ENCODE data around the gene CAMK2B.

Gene CAMK2B

DNA sequence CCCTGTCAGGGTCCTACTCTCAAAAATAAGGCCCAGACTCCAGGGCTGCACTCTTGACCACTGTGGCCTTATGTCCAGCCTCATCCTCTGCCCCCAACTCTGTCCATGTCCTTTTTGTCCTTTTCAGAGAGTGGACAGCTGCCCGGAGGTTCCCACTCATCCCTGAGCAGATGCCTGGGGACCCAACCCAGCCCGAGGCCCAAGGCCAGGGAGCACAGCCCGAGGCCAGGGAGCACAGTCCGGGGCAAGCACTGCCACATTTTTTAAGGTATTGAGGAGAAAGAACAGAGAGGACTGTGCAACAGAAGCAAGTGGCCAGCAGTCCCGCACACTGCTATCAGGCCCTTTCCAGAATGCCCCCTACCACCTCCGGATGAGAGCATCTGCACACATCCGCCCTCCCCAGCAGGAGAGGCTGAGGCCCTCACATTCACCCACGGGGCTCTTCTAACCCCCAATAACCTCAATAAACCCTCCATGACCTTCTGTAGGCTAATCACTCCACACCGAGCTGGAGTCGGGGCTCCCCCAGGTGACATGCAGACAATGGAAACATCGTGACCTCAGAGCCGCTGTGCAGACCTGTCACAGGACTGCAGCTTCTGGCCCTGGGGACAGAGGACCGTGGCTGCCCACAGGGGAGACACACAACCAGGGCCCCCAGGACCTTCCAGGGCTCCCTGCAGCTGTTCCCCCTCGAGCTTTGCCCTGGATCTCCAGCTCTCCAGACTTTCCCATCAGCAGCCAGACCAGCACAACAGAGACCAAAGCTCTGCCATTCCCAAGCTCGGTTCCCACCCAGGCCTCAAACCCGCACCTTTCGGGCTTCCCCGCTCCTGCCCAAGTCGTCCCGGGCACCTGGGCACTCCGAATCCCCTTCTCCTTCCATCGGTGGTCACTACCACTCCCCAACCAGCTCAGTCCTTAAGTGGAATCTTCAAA is 51.4 kb downstream of the CAMK2B start:
- DNase-seq, result no peak

DNA sequence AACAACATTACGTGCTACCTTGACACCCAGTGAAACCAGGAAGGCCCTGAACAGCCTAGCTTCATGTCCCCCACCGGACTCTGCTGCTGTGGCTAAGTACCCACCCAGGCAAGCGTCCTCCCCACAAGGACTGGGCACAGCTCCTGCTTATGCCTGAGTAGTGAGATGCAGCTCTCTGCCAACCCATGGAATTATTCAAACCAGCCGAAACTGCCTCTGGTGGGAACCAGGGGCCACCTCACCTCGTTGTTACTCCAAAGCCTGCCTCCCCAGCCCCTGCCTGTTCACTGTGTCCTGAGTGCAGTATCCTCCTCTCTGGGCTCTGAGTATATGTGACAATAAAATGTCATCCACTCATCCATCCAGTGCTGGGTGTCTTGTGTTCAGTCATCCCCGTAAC is 52.4 kb downstream of the CAMK2B start:
- no peak for DNase-seq

DNA sequence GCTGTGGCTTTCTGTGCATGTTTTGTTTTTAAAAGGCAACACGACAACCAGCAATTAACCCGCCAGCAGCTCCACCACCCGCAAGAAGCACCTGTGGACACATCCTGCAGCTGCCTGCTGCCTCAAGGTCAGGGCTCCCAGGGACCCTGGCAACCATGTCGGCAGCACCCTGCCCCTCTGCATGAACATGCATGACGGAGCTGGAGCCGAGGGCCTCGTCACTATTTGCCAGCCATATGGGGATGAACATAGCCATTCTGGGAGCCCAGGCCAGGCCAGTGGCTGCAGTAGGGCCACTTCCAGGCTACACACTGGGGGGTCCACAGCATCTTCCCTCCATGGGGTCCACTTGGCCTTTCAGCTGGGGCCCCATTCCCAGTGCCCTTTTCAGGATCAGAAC is 52.9 kb downstream of the CAMK2B start:
- no peak for DNase-seq

DNA sequence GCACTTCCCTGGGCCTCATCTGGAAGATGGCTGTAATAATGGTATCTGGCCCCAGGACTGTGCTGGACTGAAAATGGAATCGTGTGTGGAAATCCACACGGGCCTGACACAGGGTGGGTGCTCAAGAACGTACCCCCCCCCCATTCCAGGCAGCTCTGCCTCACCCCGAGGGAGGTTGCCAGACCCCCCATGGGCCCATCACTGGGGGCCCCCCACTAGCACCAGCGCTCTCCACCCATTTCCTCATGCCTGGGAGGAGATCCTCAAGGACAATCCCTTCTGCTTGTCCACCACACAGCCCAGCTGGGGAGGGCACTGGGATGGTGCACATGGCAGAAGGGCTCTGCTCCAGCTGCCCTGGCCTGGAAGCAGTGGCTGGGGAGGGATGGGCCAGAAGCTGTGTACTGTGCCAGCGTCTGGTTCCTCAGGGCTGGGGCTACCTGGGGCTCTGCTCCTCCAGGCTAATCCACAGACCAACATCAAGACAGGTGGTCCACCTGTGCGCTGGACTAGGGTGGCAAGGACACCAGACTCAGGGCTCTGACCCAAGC is 55.4 kb downstream of the CAMK2B start:
- DNase-seq, result no peak

DNA sequence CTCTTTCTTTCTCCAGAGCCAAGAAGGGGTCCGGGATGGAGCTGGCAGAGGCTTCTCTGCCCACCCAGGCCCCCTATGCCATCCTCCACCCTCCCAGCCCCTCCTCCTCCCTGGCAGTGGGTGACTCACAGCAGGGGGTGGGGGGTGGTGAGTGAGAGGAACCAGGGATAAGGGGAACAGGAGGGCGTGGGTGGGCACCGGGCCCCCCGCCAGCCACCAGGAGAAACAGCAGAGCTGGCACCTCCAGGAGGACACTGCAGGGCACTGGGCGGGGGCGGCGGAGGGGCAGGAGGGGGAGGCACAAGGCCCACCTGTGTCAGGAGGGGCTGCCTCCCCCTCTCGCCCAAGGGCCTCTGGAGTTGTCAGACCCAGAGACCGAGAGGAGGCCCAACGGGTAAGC is 56.0 kb downstream of the CAMK2B start:
- DNase-seq, result no peak

DNA sequence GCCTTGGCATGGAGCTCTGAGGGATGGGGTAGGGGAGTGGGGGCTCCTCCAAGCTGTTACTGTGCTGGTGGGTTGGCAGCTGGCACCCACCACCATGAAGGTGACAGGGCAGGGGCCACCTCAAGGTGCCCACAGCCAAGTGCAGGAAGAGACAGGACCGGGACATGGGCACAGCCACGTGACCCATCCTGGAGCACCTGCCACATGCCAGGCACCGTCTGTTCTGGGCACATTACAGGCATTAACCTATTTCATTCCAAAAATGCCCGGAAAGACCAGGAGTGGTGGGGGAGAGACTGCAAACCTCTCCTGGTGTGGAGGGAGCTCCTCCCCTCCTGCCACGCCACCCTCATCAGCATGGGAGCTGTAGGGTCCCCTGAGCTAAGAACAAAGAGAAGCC is 56.7 kb downstream of the CAMK2B start:
- no peak for DNase-seq

DNA sequence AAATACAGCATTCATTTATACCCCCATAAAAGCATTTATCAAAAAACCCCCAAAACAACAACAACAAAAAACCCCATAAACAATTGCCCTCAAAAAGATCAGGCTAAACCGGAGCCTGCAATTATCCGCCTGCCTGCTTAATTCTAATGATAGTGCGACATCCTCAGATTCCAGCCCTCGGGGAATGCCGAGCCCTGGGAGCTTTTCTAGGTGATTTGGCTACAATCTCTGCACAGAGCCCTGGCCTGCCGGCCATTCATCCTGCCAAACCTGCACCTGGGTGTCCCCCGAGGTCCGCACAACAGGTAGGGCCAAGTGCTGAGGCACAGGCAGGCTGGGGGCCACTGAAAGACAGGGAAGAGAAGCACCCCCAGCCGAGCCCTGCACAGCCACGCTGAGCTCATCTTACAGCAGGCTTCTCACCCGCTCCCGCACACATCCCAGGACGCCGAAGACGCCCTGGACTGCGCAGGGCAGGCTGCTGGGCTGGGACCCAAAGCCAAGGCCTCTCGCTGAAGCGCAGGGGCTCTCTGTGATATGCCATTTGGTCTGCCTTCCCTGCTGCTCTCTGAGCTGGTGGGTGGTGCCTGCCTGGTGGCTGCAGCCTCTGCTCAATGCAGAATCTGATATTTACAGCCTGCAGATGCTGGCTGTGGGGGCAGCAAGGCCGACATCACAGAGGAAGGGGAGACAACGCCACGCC is 57.5 kb downstream of the CAMK2B start:
- DNase-seq, result no peak

DNA sequence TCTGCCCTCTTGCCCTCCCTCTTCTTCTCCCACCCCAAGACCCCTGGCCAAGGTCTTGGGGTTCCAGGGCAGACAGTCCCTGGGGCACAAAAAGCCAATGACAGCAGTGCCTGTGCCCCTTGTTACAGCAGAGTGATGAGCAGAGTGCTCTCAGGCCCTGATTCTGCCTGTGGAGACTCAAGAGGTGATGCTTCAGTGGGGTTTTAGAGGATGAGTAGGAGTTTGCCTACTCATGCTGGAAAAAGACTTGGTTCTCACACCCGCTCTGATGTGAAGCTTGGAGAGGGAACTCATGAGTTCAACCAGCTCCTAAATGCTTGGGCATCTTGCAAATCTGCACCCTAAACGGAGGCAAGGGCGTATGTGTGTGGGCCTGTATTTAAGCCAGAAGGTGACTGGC is 58.2 kb downstream of the CAMK2B start:
- DNase-seq, result no peak

DNA sequence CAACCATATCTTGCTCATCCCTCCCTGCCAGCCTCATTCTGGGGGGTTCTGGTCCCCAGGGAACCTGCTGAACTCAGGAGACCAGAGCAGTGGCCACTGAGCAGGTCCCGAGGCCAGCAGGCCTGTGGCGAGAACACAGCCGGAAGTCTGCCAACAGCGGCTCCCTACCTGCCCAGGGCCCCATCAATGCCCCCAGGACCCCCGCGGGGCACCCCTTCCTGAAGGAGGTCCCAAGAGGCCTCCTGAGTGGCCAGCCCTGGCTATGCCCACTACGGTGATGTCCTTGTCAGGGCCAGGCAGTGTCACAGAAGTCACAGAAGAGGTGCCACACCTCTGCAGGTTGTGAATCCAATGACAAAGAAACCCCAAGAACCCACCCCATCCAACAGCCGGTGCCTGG is 58.9 kb downstream of the CAMK2B start:
- no peak for DNase-seq

DNA sequence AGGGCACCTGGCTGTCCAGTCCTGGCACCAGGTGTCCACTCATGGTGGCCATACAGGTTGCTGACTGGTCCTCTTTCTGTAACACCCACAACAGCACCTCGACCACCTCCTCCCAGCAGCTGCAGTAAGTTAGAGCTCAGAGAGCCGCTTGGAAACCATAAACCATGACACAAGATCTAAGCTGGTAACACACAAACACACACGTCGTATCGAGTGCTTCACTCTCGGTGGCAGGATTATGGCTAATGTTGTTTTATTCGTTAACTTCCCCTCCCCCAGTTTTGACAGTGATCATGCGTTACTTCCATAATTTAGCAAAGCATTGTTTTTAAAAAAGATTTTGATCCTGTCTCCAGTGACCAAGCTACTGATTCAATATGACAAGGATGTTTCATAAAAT is 59.7 kb downstream of the CAMK2B start:
- DNase-seq, result no peak

DNA sequence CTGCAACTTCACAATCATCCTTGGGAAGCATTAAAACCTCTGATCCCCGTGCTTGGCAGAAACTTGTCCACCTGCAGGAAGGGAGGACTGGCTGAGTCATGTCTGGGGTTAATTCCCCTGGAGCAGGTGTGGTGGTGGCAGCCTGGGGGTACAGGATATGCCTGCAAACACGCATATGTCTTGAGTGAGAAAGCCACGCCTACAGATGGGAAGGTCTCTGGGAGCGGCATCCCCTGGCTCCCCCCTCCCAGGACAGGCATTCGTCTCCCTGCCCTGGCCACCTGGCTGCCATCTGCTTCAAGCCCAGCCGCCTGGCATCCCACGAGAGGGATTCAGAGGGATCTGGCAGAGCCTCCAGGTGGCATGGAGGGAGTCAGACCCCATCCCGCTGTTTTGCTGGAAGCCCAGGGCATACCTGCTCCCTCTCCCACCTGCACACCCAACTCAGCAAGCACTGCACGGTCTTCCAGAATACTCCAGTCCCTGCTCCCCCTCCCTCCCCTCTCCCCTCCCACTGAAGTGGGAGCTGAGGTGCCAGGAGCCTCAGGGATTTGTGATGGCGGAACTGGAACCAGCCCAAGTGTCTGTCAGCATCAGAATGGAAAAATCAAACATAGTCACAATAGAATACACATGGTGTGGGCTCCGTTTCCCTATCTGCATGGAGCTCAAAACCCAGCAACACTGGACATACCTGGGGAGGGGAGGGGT is 61.0 kb downstream of the CAMK2B start:
- DNase-seq, result no peak

DNA sequence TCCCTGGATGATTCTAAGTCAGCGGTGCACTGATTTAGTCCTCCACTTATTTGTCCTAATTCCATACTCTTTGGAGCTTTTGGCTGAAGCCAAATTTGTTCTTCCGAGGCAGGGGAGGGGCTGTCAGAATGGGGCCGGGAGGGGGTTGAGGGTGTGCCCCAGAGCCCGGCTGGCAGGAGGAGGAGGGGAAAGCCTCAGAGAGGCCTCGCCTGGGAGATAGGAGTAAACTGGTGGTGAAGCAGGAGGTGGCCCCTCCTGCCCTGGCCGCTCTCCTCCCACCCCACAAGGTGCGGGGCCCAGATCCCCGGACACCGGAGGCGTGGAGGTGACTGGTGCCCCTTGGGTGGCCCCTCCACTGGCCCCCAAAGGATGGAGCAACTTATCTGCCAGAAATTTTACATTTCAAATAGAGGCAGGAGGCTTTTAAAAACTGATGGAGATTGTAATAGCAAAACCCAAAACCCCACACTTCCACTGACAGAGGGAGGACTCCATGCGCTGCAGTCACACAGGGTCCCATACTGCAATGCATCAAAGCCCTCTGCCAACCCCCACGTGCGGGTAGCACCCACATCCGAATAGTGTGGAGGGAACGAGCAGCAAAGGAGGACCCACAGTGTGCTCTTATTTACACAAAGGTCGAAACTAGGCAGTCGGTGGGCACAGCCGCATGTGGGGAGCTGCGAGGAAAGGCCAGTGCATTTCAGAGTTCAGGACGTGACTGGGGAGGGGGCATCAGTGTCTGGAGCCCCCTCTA is 61.9 kb downstream of the CAMK2B start:
- DNase-seq, result no peak

DNA sequence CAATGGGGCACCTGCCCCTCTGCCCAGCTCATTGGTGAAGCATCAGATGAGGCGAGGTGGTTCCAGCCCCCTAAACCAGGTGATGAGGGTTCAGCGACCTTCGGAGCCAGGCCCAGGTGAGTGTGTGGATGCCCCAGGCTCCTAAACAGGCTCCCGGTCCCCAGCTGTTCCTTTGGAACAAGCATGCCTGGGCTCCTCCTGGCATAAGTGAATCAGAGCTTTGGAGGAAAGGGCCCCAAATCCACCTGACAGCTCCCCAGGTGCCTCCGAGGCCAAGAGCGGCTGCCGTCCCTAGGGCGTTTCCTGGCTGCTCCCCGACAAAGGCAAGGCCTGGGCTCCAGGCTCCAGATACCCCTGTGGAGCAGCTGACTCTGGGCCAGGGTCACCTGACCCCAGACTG is 63.4 kb downstream of the CAMK2B start:
- DNase-seq, result no peak

DNA sequence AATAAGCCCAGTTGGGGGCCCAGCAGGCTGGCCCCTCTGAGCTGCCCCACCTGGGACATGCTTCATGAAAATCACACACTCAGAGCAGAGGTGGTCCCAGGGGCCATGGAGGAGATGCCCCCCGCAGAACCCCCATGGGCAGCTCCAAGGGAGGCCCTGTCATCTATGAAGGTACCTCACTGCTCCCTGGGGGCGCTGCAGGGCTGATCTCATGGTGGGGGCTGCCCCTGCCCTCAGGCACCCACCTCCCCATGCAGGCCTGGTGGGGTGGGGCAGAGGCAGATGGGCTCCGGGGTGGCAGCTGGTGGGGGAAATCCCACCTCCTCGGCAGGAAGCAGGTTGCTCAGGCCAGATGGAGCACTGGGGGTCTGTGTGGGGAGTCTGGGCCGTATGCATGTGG is 64.2 kb downstream of the CAMK2B start:
- DNase-seq, result no peak

DNA sequence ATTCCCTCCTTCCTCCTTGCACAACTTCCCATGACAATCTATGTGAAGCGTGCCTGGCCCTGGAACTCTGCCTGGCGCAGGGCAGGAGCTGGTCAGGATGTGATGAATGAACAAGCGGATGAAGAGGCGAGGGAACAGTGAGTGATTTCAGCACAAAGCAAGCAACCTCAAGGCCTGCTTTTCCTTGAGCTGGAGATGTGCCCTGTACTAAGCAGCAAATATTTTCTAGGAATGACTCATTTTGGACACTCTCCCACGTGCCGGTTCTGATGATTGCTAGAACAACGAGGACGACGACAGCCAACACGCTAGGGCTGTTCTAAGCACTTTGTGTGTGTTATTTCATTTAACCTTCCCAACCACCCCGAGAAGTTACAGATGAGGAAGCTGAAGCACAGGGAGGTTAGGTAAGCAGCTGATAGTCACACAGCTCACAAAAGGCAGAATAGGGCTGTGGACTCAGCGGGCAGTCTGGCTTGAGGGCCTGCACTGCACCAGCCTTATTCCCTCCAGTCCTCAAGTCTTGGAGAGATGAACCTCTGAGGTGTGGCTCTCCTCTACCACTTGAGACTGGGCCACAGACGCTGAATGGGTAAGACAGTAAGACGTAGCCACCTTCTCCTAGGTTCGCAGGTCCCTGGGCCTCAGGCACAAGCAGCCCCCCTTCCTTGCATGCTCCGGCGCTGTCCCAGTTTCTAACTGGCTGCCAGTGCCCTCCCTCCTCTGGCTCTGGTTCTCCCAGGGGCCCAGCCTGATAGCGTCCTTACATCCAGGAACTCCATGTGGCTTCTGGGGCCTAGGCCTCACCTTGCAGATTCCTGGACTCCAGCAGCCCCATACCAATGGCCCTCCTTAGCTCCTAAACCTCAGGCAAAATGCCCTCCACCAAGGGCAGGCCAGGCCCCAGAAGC is 65.6 kb downstream of the CAMK2B start:
- DNase-seq, result no peak

DNA sequence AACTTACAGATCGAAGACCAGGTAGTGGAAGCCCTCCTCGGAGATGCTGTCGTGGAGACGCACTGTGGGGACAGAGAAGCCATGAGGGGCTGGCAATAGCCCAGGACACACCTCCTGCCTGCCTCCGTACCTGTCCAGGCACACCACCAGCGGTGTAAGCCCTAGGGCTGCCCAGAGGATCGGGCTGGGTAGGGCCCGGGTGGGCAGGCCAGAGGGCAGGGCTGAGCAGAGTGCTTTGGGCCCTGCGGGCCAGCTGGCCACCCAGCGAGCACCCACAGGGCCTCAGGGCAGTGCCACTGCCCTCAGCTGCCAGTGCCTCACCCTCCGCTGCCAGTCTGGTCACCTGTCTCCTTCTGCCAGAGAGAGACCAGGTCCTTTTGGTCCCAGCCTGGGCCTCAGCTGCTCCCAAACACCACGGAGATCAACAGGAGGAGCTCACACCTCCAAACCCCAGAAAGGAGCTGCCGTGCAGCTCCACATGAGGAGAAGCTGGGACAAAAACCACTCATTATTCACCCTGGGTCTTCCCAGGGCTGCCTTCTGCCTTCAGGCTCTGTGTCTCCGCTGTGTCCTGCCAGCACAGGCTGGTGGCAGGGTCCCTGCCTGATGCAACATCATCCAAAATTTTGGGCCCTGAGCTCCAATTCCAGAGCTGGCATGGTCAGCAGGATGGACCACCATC is 66.4 kb downstream of the CAMK2B start:
- no peak for DNase-seq

DNA sequence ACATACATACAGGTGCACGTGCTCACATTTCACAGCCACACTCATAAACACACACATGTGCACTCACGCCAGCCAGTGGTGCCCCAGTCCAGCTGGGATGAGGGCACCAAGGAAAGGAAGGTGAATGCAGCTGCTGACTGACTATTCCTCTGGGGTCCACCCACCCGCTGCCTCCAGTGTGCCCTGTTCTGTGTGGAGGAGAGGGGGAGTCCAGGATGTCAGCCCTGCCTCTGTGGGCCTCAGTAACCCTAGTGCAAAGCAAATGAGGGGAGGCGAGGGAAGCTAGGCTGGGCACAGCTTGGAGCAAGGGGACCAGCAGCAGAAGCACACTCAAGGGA is 67.0 kb downstream of the CAMK2B start:
- DNase-seq, result no peak

DNA sequence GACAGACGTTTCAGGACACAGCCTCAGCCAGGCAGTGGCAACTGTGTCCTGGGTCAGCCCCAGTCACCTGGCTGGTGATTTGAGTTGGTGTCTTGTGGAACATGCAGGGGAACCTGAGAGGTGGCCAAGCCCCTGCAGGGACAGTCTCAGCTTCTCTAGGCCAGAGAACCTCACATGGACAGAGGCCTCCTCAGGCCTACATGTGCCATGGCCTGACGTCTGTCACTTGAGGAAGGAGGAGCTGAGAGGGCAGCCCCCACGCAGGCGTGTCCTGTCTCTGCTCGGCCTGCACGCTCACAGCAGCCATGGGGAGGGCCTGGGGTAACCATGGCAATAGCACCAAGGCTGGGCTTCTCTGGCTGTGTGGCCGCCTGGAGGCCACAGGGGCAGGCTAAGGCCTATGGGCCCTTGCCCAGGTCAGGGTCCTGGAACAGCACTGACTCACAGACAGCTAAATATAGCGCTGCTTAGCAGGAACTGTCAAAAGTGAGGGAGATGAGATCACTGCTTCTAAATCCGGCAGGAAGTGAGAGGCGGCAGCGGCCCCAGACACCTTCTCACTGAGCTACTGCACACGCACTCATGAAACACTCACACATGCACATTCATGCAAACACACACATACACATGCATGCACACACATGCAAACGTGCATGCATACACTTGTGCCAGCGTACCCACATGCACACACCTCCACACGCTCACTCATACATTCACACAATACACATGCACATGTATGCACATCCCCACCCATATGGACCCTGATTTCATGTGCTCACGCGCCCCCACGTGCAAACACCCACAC is 67.6 kb downstream of the CAMK2B start:
- DNase-seq, result peak; percentile 74

DNA sequence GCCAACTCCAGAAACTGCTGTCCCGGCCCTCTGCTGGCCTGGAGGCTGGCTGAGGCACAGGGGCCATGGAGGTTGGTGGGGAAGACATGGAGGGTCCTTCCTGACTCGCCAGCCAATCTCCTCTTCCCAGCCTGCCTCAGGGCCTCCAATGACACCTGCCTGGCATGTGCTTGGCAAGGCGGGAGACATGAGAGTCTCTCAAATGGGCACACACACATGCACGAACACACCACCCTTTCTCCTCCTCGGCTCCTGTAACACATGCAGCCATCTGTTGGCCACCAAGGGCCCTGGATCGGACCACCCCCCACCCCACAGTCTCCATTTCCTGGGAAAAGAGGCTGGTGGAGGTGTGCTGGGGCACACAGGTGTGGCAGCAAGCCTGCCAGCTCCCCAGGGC is 68.2 kb downstream of the CAMK2B start:
- no peak for DNase-seq

DNA sequence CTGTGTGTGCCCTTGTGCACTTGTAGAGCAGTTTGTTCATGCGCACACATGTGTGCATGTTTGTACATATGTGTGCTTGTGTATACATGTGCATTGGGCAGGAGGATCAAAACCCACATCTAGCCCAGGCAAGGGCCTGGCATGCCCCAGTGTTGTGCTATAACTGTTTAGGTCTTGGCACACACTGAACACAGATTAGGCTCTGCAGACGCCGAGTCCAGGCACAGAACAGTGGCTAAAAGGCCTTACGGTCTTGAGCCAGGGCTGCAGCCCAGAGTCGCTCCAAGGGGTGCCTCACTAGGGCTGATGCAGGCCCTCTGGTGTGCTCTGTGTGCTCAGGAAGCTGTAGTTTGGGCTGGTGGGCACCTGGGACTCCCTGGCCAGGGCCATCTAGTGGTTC is 68.9 kb downstream of the CAMK2B start:
- DNase-seq, result no peak

Measured in CD4-positive, alpha-beta T cell treated with Interleukin-21 for 1 hour (primary cell).